Glutamatergic neuron (in vitro differentiated cells): ENCODE data around the gene AKAP11. TPM values are rescaled to one million over a fixed set of nuclear protein-coding genes. Genes with fewer than 3 reads are reported as not detected.

Experiments
- DNase-seq: peaks from one replicate; pipeline ENCODE4 v3.0.0; 2022
- H3K27ac Mint-ChIP-seq: one replicate; pipeline ENCODE4 v1.8.0; 2020; ENCODE audit warnings: mild to moderate bottlenecking, mixed read lengths, inconsistent platforms; ENCODE audit not compliant: unreplicated experiment
- H3K27me3 Mint-ChIP-seq: one replicate; pipeline ENCODE4 v1.8.0; 2020; ENCODE audit warnings: mild to moderate bottlenecking, moderate library complexity, mixed read lengths, inconsistent platforms; ENCODE audit not compliant: unreplicated experiment
- H3K36me3 Mint-ChIP-seq: one replicate; pipeline ENCODE4 v1.8.0; 2020; ENCODE audit warnings: mild to moderate bottlenecking, mixed read lengths, inconsistent platforms; ENCODE audit not compliant: unreplicated experiment
- H3K4me1 Mint-ChIP-seq: one replicate; pipeline ENCODE4 v1.8.0; 2020; ENCODE audit warnings: mild to moderate bottlenecking, low read depth, mixed read lengths, inconsistent platforms; ENCODE audit not compliant: unreplicated experiment
- H3K4me3 Mint-ChIP-seq: one replicate; pipeline ENCODE4 v1.8.0; 2020; ENCODE audit warnings: mild to moderate bottlenecking, mixed read lengths, inconsistent platforms; ENCODE audit not compliant: unreplicated experiment
- H3K9me3 Mint-ChIP-seq: one replicate; pipeline ENCODE4 v1.8.0; 2020; ENCODE audit warnings: mild to moderate bottlenecking, moderate library complexity, mixed read lengths, inconsistent platforms; ENCODE audit not compliant: unreplicated experiment
- total RNA-seq: library from RNA; stranded (reverse); fragmentation: NEBNext Ultra II Directional; extraction: Animal tissue kit (Norgen Biotek cat#: 25700); gene quantifications from one replicate; pipeline ENCODE4 v1.2.1, GENCODE V29; 2021; ENCODE audit not compliant: unreplicated experiment
- TF ChIP-seq, protein P1 (sequence below): fragments of 200-600 bp; sonication (generic); IDR thresholded peaks from one replicate; pipeline ENCODE4 v1.5.0; 2021; ENCODE audit not compliant: partially characterized antibody, unreplicated experiment

AKAP11 gene
- total RNA-seq, 1 donor from 2014 or later = 33.2 TPM

DNA sequence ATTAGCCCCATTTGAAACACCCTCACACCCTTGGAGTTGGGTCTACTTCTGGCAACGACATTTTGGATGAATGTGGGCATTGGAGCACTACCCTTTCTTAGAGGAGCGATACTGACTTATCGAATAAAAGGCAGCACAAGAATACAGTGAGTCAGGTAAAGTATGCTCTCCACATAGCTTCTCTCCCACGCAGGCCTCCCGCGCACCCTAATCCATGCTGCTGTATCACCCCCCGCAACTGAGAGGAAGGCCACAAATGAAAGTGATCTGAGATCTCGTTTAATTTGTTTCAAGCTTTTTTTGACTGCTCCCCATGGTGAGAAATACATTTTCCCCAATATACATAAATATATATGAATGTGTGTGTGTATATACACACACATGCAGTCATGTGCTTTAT lies 25.4 kb upstream of the AKAP11 start:
- no peaks in the 10 kb centered on the region for H3K36me3 Mint-ChIP-seq
- H3K9me3 Mint-ChIP-seq = no peaks in the 10 kb centered on the region
- H3K27ac Mint-ChIP-seq = no peak overlapping the region
- no peak overlapping the region for H3K4me3 Mint-ChIP-seq
- peaks cover 2% of the 10 kb centered on the region for H3K27me3 Mint-ChIP-seq
- no peaks in the 10 kb centered on the region for H3K4me1 Mint-ChIP-seq
- TF ChIP-seq, protein P1, sequence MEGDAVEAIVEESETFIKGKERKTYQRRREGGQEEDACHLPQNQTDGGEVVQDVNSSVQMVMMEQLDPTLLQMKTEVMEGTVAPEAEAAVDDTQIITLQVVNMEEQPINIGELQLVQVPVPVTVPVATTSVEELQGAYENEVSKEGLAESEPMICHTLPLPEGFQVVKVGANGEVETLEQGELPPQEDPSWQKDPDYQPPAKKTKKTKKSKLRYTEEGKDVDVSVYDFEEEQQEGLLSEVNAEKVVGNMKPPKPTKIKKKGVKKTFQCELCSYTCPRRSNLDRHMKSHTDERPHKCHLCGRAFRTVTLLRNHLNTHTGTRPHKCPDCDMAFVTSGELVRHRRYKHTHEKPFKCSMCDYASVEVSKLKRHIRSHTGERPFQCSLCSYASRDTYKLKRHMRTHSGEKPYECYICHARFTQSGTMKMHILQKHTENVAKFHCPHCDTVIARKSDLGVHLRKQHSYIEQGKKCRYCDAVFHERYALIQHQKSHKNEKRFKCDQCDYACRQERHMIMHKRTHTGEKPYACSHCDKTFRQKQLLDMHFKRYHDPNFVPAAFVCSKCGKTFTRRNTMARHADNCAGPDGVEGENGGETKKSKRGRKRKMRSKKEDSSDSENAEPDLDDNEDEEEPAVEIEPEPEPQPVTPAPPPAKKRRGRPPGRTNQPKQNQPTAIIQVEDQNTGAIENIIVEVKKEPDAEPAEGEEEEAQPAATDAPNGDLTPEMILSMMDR = no peak
- DNase-seq = no peak

DNA sequence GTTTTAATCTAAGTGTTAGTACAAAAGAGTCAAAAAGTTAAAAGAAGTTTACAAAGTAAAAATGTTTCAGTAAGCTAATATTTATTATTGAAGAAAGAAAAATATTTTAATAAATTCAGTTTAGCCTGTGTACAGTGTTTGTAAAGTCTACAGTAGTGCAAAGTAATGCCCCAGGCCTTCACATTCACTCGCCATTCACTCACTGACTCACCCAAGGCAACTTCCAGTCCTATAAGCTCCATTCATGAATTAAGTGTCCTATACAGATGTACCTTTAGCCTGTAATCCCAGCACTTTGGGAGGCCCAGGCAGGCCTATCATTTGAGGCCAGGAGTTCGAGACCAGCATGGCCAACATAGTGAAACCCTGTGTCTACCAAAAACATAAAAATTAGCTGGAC lies 24.1 kb upstream of the AKAP11 start:
- TF ChIP-seq, protein P1 = no peak
- H3K9me3 Mint-ChIP-seq = no peaks in the 10 kb centered on the region
- no peaks in the 10 kb centered on the region for H3K4me1 Mint-ChIP-seq
- no peak for DNase-seq
- peaks cover 2% of the 10 kb centered on the region for H3K27me3 Mint-ChIP-seq
- H3K4me3 Mint-ChIP-seq = no peak overlapping the region
- no peak overlapping the region for H3K27ac Mint-ChIP-seq
- no peaks in the 10 kb centered on the region for H3K36me3 Mint-ChIP-seq

DNA sequence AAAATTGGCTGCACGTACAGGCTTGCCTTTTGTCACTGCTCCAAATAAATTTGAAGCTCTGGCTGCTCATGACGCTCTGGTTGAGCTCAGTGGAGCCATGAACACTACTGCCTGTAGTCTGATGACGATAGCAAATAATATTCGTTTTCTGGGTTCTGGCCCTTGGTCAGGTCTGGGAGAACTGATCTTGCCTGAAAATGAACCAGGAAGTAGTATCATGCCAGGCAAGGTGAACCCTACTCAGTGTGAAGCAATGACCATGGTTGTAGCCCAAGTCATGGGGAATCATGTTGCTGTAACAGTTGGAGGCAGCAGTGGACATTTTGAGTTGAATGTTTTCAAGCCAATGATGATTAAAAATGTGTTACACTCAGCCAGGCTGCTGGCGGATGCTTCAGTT lies 16.1 kb upstream of the AKAP11 start:
- Mint-ChIP-seq H3K27ac (no peak overlapping the region), H3K4me3 (no peak overlapping the region), H3K36me3 (no peaks in the 10 kb centered on the region), H3K9me3 (no peaks in the 10 kb centered on the region), H3K27me3 (peaks cover 6% of the 10 kb centered on the region), H3K4me1 (peaks cover 5% of the 10 kb centered on the region)
- TF ChIP-seq, protein P1 = no peak
- DNase-seq = no peak

DNA sequence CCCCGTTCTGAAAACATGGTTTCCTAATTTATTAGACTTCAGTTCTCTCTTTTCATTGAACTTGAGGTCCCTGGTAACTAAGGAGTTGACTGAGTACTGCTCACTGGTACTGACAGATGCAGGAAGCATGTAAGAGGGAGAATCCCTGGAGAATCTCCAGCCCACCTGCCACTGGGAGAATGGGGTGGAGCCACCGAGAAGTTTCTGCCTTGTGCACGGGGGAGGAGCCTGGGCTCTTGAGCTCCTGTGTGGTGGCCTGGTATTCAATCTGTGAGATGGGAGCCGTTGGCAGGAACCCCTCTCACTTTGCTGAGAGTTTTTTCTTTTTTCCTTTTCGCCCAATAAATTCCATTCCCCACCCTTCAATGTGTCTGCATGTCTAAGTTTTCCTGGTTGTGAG lies 13.2 kb upstream of the AKAP11 start:
- peak overlapping the region; percentile 34 for H3K27ac Mint-ChIP-seq
- peaks cover 6% of the 10 kb centered on the region for H3K36me3 Mint-ChIP-seq
- TF ChIP-seq, protein P1 = no peak
- peak overlapping the region; percentile 4 for H3K4me3 Mint-ChIP-seq
- H3K4me1 Mint-ChIP-seq = peaks cover 5% of the 10 kb centered on the region
- peak; percentile 41 for DNase-seq
- no peaks in the 10 kb centered on the region for H3K9me3 Mint-ChIP-seq
- peaks cover 4% of the 10 kb centered on the region for H3K27me3 Mint-ChIP-seq

DNA sequence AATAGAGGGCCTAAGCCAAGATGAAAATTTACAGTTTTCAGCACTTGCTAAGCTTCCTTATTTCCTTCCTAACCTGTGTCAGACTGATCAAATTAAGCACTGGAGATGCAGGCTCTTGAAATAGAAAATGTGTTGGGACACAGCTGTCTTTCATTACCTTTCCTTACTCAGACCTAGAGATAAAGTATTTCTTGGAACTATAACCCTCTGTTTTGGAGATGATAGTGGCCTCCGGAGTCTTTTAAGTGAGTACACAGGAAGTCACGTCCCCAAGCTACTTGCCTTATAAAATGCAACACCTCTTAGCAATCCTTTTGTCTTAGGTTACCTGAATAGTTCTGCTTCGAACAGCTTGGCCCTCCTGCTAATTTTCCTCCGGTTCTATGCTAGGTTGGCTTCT lies 12.4 kb upstream of the AKAP11 start:
- Mint-ChIP-seq H3K4me1 (peaks cover 5% of the 10 kb centered on the region), H3K4me3 (no peak overlapping the region), H3K27me3 (peaks cover 4% of the 10 kb centered on the region), H3K27ac (no peak overlapping the region), H3K36me3 (peaks cover 6% of the 10 kb centered on the region), H3K9me3 (no peaks in the 10 kb centered on the region)
- TF ChIP-seq, protein P1 = no peak
- no peak for DNase-seq
